Neural progenitor cell (in vitro differentiated cells): Measurements from ENCODE around the gene KRTAP11-1.

Experiments
- CTCF ChIP-seq: fragments of 200-600 bp; sonication (generic); IDR thresholded peaks from 2 replicates; pipeline ENCODE4 v1.5.1; 2017; ENCODE audit warnings: antibody characterized with exemption, mild to moderate bottlenecking
- EZH2 ChIP-seq: fragments of 200-600 bp; sonication (generic); IDR thresholded peaks from 2 replicates; pipeline ENCODE4 v1.6.1; 2017; ENCODE audit warnings: antibody characterized with exemption, mild to moderate bottlenecking, moderate library complexity

- no peak for TF ChIP-seq CTCF
- TF ChIP-seq EZH2 = no peak
Observed at GRCh38 chr21:30838536-30838935, 42.8 kb downstream of the KRTAP11-1 start.
